HG03558 (cell line): ENCODE data around the gene PDE11A.
"Not testable (repeated sequence)": the region's sequence is repeated elsewhere in the genome, so short reads cannot be mapped to it uniquely, and the experiment has no call there.

Experiments used
- ATAC-seq: cut with Tn5 transposase; IDR thresholded peaks from one replicate; pipeline ENCODE4 v1.9.1; 2021; ENCODE audit warnings: moderate number of reproducible peaks; ENCODE audit not compliant: unreplicated experiment; ENCODE audit errors: extremely low read depth

Gene PDE11A

DNA sequence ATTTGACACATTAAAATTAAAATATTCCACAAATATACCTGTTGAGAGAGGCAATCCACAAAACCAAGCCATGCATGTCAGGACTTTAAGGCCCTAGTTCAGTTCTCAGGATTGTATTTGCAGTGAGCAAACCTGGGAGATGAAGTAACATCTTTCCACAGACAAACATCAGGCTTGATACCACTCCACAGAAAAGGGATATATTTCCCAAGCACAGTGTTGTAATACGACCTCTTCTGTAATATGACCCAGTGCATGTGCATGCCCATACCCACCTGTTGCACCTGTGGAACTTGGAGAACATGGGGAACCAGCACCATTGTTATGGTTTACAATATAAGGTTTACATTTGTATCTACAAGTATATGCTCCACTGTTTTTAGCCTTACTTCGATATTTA is 184.0 kb downstream of the PDE11A start:
- ATAC-seq = no peak

GRCh38 chr2:177887722-177888121 is 184.9 kb downstream of the PDE11A start:
- ATAC-seq = no peak

DNA sequence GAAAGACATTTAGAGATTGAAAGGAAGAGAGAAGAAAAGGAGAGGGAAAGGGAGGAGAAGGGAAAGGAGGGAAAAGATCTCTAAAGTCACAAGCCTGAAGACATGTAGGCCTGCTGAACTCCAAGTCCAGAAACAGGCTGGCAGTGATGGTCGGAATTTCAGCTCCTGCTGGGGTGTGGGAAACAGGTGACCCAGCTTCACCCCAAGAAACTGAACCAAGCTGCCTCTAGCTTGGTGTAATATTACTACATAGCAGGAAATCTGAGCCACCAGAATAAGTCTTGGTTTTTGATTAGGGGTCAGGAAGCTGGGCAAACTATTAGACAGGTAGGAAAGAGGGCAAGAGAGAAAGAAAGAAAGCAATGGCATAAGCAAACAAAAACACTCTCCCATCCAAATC is 185.8 kb downstream of the PDE11A start:
- ATAC-seq = no peak

DNA sequence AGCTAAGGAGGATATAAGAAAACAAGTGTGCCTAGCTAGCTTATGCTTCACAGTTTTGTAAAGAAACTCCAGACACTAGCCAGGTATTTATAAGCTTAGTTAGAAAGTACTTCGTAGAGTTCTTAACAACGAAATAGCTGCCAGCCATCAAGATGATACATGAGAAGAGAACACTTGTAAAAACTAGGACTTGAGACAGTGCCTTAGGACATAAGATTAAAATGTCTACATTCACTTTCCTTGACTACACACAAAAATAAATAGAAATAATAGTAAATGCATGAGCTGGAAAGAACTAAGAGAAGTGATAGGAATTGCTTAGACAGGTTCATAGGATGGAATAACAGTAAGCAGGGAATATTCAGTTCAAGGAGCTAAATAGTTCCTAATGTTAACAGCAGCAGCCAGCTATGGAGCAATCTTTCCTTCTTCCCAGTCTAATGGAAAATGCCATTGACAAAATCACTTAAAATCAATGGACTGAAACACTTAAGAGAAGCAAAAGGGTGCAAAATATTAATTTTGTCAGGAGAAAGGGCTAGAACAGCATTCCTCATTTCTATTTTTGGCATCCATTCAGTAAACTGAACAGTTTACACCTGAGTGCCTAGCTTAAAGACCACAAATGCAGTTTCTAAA is 186.6 kb downstream of the PDE11A start:
- ATAC-seq = no peak

- no peak for ATAC-seq
These were observed 189.4 kb downstream of the PDE11A start for GRCh38 chr2:177883177-177883576.

GRCh38 chr2:177882501-177882900 is 190.1 kb downstream of the PDE11A start:
- ATAC-seq = no peak

DNA sequence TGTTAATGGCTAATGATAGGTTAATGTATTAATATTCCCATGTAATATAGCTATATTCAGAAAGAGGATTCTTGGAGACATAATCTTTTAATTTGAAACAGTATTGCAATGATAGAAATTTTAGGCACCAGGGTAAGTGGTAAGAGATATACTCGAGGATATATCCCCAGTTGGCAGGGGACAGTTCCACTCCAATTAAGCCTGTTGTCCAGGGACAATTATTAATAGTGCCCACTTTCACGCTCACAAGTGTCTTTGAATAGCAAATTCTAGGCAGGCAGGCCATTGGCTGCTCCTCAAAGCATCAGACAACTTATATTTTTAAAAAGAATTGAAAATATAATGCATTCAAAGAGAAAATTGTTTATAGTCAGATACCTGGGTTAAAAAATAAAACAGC is 190.7 kb downstream of the PDE11A start:
- ATAC-seq = no peak

DNA sequence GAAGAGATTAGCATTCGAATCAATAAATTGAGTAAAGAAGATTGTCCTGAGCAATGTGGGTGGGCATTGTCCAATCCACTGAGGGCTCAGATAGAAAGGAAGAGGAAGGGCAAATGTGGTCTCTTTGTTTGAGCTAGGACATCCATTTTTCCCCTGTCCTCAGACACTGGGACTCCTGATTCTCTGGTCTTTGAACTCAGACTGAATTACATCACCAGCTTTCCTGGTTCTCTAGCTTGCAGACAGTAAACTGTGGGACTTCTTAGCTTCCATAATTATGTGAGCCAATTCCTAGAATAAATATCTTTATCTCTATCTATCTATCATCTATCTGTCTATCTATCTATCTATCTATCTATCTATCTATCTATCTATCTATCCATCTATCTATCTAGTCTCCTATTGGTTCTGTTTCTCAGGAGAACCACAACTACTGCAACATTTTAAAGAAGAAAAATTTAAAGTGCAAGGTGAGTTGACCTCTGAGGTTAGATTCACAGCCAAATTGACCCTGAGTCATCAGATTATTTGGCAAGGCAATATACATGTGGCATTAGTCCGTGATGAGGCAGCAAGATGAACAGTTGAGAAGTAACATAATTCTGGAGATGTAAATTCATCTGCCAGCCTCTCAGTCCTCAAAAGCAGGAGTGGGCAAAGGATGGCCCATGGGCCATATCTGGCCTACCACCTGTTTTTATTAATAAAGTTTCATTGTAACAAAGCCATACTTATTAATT is 191.4 kb downstream of the PDE11A start:
- ATAC-seq = no peak

DNA sequence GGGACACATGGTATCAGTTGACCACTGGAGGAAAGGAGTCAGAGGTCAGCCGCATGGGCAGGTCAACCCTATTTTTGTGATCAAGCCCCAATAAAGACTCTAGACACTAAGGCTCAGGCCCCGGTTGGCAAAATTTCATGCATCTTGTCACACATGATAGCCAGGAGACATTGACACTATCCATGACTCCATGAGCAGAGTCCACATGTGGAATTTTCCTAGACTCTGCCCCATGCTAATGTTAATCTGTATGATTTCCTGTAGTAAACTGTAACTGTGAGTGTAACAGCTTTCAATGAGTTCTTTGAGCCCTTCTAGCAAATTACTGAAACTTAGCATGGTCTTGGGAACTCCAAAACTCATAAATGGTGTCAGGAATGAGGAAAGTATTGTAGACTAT is 192.3 kb downstream of the PDE11A start:
- no peak for ATAC-seq

GRCh38 chr2:177876950-177877349 is 195.6 kb downstream of the PDE11A start:
- no peak for ATAC-seq

DNA sequence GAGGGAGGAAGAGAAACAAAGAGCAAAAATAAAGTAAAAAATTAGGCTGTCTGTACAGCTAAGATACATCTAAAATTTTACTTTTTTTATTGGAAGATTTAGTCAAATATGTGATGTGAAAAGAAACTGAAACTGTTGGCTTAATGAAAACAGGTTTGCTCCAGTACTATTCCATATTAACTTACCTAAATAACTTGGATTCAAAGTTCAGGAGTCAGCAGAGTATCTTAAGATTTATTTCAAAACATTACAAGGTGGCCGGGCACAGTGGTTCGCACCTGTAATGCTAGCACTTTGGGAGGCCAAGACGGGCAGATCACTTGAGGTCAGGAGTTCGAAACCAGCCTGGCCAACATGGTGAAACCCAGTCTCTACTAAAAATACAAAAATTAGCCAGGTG is 197.9 kb downstream of the PDE11A start:
- no peak for ATAC-seq

DNA sequence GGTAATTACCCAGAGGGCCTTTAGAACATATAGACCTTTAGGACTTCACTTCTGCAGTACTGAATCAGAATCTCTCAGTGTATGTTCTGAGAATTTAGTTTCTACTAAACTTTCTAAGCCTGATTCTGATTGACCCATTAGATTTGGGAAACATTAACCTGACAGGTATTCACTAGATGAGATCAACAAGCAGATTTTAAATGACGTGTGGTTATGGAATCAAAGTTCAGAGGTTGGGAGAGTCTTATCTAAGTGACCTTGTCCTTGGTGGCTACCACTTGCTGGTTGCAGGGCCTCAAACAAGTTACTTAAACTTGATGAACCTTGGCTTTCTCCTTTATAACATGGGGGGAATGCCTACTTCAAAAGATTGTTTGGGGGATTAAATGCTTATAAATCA is 198.7 kb downstream of the PDE11A start:
- no peak for ATAC-seq

DNA sequence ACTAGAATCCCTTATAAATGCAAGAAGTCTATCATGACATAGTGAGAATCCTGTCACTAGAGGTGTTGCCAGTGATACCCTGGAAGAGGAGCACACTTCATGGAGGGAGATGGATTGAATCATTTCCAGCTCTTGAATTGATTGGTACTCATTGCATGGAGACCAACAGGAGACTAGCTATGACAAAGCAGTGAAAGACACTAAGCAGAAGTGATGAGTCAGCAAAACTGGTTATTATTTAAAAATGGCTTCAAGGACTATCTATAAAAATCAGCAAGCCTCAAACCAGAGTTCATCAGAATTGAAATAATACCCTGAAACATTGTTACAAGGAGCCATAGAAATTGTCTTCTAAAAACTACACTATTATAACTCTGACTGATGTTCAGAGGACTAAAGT is 200.3 kb downstream of the PDE11A start:
- no peak for ATAC-seq

GRCh38 chr2:177869912-177870311 is 202.7 kb downstream of the PDE11A start:
- no peak for ATAC-seq

- no peak for ATAC-seq
These were observed 203.4 kb downstream of the PDE11A start for GRCh38 chr2:177869209-177869608.

DNA sequence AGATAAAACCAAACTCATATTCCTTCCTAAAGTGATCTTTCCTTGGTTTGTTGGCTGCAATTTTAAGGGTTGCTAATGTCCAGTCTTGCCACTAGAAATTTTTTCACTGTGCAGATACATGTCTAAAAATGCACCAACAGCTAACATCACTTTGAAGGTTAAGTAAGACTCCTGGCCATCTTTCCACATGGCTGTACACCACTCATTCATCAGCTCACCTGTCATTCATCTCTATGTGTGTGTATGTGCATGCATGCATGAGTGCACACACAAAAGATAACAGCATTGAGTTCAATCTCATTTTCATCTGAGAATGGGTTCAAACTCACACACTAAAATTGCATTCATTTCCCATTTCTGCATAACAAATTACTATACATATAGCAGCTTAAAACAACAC is 203.8 kb downstream of the PDE11A start:
- no peak for ATAC-seq

- ATAC-seq = no peak
These were observed 215.0 kb downstream of the PDE11A start for GRCh38 chr2:177857538-177857937.

DNA sequence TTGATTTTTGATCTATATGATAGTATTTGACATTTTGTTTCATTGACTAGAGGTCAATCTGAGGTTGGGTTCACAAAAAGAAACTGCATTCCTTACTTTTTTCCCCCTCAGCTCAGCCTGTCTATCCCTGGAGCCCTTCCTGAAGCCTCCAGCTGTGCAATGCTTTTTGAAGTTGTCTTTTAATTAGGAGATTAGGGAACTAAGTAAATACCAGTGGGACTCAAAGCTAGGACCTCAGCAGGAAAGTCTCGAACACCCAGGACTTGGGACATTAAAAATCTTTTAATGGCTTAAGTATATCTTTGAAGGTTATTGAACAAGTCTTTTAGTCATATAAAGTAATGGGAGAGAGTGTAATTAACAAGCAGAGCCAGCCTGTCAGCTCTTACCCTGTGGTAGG is 220.2 kb downstream of the PDE11A start:
- no peak for ATAC-seq

GRCh38 chr2:177843188-177843587 is 229.4 kb downstream of the PDE11A start:
- ATAC-seq = no peak

- no peak for ATAC-seq
These were observed 230.3 kb downstream of the PDE11A start for GRCh38 chr2:177842243-177842642.

- ATAC-seq = not testable (repeated sequence)
These were observed 237.0 kb downstream of the PDE11A start for GRCh38 chr2:177835418-177836204.
